Stimulated activated CD4-positive, alpha-beta T cell treated with anti-CD3 and anti-CD28 coated beads, Interleukin-4, amount 100 ng/mL, for 48 hours (primary cell): ENCODE data around the gene DRICH1.
"Not testable (repeated sequence)": the region's sequence is repeated elsewhere in the genome, so short reads cannot be mapped to it uniquely, and the experiment has no call there.

ENCODE experiments used
- DNase-seq, 2 donors: peaks; one replicate each; pipeline ENCODE4 v3.0.0-alpha.2; 2020; ENCODE audit warnings: low read depth in 2 of 2

DRICH1 gene, protein sequence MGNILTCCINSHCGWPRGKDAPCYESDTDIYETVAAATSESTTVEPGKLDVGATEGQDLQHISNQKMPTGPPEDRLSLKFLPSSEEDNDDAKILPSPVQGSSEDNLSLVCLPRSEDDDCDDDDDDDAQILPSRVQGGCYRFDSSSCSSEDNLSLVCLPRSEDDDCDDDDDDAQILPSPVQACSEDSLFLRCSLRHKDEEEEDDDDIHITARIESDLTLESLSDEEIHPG

DNA sequence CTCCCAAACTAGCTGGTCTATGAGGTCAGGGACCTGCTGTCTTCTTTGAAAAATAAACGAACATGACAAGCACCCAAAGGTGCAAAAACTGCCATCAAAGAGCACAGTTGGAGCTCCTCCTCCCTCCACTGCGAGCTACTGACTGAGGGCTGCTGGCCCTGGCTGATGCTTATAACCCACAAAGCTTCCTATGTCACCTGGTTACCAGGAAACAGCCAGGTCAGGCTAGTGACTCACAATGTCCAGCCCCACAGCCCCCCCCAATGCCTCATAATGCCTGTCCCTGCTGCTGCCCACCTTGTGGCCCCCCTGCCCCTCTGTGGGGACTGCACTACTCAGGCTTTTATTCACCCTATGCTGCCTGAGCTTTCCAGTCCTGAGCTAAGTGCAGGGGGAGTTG, at the start of gene DRICH1:
DRICH1 (minus strand) TSS at position 144 of the 400 bp plus-strand sequence. CDS start 298 bp downstream, outside the sequence.
- no peak for DNase-seq

DNA sequence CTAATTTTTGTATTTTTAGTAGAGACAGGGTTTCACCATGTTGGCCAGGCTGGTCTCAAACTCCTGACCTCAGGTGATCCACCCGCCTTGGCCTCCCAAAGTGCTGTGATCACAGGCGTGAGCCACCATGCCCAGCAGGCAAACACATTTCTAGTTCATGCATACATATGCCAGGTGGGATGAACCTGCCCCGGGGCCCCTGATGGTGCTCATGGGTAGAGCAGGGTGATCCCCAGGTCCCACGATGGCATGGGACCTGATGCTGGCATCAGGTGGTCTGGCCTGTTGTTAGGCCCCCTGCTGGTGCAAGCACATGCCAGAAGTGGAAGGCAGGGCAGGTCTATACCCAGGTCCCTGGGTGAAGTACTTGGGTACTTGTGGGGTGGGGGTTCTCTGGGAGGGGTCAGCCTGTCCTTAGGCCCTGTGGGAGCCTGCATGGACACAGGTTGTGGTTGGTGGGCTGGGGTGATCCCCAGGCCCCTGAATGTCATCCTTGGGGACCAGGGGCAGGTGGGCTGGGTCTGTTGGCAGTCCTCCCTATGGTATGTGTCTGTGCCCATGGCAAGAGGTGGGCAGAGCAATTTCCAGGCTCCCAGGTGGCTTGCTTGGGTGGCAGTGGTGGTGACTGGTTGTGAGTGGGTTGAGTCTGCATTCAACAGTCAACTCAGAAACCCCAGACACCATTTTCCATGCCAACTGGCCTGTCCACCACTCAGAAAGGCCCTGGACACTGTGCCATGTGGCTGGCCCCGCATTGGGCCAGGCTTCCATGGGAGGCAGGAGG, 49.1 kb upstream of the DRICH1 start:
- no peak for DNase-seq

DNA sequence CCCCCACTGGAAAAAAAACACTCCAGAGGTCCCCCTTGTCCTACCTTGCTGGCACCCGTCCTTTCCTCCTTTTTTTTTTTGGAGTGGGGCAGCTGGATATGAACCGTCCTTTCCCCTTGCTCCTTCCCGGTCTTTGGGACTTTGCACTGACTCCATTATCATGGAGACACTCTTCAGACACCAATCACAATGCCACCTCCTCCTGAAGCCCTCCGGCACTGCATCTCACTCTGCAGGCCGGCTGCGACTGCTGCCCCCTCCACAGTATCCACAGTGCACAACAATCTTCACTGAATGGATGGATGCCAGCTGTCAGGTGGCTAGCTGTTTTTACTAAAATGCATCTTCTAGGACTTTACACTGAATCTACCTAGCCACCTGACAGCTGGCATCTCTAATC, 46.0 kb upstream of the DRICH1 start:
- no peak for DNase-seq

DNA sequence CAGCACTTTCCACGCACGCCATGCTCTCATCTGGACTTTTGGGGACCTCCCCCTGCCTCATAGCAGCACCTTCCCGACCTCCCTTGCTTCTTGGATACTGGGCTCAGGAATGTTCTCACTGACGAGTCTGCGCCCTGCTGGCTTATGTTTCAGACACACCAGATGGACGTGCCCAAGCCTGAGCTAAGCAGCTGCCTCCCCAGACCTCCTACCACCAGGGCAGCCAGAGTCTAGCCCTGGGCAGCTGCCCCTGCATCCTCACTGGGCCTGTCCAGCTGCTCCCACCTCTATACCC, 45.5 kb upstream of the DRICH1 start:
- DNase-seq = no peak

DNA sequence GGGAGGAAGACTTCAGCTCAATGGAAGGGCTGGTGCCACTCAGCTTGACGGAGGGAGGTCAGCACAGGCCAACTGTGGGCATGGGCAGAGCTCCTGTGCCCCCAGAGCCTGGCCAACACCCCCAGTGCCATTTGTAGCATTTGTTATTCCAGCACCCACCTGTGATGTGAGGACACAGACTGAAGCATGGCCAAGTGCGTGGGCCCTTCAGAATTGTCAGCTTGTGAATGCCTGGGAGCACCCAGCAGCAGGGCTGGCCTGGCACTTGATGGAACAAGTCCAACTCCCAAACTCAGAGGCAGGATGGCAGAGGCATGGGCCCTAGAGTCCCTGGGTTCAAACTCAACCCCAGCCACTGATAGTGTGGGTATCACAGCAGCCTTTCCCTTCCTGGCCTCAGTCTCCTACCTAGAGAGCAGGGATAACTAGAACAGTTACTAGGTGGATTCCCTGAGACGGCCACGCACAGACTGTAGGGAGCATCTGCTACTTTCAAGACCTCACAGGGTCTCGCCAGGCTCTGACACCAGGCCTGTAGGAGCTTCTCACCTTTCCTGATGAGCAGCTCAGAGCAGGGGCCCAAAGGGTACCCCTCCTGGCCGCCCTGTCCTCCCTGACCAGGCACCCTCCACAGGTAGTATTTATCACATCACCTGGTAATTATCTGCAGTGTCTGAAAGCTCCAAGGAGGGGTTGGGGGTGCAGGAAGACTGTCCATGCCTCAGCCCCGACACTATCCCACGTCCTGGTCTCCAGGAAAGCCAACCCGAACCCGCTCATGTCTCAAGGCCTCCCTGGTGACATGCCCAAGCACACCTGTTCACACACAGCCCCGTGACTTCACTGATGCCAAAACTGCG, 45.0 kb upstream of the DRICH1 start:
- DNase-seq = not testable (repeated sequence)

DNA sequence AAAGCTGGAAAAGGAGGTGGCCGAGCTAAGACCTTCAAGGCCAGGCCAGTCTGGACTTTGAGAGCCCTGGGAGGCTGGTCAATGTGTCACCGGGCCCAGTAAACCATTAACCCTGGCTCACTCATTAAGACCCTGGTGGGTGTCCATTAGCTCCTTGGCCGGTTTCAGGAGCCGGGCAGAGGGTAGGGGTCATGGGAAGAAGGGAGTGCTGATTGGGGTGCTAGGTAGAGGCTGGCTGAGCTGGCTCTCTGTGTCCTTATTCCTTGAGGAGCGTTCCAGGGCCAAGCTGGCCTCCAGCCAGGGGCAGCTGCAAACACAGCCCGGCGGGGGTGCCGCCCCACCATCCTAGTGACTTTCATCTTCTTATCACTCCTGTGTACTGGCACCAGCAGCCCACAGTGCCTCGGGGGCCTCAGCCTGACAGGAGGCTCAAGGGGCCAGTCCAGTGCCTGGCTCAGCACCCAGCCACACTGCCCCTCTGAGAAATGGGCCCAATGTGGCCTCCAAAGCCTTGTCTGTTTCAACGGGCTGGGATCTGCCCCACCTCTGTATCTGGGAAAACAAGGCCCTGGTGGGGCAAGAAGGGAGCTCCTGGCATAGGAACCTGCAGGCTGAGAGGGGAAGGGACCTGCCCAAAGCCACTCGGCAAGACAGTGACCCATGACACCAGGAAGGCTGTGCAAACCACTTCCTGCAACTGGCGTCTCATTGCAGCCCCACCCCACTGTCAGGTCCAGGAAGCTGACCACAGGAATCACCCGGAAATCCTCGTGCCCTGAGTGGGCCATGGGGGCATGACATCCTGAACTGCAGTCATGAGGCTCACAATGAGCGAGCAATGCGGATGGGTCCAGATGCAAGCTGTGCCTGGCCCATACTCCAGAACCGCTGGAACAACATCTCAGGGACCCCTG, 43.6 kb upstream of the DRICH1 start:
- no peak for DNase-seq

DNA sequence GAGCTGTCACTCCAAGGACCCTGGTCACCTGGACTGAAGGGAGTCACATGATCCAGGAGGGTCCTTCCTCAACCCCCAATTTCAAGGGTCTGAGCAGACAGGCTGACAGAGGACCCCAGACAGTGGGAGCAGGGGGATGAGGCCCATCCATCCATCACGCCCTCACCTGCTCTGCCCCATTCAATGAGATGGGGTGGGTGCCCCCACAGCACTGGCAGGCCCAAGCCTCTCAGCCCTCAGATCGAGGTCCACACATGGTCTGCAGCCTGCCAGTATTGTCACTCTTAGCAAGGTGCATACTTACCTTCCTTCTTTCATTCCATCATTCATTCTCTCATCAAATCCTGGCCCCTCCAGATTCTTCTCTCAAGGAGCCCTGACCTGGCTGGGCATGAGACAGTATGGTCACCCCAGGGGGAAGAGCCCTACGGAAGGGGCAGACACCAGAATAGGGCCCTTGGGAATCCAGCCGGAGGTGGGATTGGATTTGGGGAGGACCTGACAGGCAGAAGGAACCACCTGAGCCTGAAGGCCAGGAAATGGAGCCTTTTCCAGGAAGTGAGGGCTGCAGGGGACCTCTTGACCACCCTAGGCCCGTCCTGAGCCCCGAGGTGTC, 42.9 kb upstream of the DRICH1 start:
- not testable (repeated sequence) for DNase-seq

DNA sequence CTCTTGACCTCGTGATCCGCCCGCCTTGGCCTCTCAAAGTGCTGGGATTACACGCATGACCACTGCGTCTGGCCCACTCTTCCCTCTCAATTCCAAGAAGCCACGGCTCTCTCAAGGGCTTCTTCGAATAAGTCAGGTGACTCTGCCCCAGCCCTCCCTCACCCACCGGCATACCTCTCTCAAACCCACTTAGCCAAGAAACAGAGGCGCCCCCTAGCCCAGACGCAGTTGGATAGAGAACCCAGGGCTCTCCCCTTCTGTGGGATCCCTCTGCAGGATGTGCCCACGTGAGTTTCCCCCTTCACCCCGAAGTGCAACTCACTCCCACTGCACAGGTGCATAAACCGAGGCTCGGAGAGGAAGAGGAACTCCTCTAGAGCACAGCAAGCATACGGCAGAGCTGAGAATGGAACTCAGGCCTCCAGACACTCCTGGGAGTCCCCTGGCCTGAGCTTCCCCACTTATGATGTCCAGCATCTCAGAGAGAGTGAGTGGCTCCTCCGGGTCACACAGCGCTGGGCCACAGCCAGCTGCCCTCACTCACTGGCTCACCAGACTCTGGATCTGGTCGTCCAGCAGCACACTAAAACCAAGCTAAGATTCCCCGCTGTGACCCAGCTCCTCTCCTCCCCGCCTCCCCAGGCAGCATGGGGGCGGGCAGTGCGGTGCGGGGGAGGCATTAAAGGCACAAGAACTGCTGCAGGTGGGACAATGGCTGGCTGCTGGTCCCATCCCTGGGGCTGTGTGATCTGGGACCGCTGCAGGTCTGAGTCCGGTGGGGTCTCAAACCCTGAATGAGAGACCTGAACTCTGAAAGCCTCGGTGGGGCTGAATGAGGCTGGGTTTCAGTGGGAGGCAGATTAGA, 41.9 kb upstream of the DRICH1 start:
- no peak for DNase-seq

DNA sequence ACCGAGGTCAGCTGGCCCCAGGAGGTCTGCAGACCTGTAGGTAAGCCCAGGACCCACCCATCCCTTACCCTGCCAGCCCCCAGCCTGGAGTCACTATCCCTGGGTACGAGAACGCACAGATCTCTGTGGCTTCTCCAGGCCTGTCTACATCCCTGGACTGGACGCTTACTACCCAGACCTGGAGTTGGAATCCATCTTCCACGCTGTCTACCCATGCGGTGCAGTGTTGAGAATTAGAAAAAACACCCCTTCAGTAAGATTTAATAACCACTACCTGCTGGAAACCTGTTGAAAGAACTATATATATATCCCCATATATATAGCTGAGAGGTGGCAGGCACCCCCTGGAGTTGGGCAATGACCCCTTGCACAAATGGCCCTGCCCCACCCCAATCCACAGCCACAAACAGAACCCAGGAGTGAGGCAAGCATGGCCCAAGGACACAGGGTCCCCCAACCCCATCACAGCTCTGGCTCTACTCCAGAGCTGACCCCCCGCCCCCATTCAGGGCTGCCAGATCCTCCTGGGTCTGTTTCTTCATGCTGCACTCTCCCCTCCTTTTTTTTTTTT, 41.0 kb upstream of the DRICH1 start:
- DNase-seq = no peak

DNA sequence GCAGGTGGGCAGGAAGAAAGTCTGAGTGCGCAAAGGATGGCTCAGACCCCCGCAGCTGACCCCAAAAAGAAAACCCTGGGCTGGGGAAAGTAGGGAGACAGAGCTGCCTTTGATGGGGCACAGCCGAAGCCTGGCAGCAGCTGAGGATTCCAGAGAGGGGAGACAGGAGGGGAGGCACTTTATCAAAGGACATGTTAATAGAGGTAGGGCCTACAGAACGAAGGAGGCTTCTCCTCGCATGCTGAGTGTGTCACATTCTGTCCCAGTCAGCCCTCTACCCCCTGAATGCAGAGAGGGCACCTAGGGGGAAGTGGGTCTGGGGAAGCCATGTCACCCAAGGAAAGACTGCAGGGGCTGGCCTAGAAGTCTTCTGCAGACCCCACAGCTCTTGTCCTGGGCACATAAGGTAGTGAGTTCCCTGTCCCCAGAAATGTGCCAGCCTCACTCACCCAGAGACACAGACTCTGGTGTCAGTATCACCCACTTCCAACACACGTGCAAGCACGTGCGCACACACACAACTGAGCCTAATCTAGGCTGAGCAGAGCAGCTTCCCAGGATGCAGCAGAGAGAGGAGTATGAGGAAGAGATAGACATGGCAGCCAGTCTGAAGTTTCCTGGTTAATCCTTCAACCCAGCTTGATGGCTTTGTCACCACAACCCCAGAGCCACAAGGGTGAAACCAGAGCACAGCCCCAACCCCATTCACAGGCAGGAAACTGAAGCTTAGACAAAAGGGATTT, 40.4 kb upstream of the DRICH1 start:
- not testable (repeated sequence) for DNase-seq

DNA sequence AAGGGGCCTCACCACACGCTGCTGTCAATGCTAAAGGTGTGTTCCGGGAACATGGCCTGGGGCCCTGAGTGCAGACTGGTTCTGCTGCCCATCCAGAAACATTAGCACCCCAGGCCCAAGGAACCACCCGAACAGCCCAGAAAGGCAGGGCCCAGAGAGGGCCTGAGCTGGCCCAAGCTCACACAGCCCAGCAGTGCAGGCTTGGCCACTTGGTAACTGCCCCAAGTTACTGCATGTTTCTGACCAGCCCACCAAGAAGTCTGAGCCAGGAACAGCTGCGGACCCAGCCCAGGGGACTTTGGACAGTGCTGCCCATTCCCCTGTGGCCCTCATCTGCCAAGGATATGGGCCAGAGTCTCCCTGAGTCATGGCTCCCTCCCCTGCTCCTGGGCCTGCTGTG, 39.3 kb upstream of the DRICH1 start:
- not testable (repeated sequence) for DNase-seq

DNA sequence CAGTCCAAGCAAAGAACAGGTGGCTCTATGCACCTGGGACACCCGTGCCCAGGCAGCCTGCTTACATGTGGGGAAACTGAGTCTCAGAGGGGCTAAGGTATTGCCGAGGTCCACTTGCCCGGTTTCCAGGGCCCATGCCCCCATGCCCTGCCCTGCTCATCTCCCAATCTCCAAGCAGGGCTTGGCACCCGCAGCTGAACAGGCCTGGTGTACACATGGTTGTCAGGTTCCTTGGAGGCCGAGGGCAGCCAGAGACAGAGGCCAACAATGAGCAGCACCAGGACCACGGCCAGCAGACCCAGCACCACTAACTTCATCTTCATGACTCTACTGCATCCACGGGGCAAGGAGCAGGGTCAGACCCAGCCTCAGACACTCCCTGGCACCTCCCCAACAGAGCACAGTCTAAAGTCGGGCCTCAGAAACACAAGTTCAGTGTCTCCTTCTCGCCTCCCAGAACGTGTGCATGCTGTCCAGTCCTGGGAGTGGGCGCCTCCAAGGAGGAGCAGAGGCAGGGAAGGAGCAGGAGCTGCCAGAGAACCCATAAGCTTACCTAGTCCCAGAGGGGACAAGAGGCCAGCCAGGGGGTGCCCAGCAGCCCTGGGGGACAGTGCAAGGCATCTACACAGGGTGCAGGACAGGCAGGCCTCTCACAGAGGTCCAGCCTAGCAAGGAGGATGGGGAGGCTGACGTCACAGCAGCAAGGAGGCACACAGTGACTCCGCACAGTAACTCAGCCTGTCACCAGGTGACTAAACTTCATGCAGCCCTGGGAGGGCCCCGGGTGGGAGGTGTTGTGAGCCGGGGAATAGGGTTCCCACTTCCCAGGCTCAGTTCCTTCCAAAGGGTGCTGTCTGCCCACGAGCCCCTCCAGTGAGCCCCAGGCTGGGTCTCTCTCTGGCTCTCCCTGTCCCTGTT, 38.5 kb upstream of the DRICH1 start:
- DNase-seq = no peak

DNA sequence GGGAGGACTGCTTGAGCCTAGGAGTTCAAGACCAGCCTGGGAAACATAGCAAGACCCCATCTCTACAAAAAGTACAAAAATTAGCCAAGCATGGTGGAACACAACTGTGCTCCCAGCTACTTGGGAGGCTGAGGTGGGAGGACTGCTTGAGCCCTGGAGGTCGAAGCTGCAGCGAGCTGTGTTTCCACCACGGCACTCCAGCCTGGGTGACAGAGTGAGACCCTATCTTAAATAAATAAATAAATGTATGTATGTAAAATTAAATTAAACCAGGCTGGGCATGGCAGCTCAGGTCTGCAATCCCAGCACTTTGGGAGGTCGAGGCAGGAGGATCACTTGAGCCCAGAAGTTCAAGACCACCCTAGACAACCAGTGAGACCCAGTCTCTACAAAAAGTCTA, 28.3 kb upstream of the DRICH1 start:
- DNase-seq = not testable (repeated sequence)

DNA sequence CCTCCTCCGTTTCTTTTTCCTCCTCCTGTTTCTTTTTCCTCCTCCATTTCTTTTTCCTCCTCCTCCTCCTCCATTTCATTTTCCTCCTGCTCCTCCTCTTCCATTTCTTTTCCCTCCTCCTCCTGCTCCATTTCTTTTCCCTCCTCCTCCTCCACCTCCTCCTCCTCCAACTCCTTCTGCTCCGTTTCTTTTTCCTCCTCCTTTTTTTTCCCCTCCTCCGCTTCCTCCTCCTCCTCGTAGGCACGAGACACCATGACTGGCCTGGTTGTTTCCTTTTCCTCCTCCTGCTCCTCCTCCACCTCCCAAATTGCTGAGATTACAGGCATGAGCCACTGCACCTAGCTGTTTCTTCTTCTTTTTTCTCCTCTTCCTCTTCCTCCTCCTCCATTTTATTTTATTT, 25.6 kb upstream of the DRICH1 start:
- DNase-seq = no peak

DNA sequence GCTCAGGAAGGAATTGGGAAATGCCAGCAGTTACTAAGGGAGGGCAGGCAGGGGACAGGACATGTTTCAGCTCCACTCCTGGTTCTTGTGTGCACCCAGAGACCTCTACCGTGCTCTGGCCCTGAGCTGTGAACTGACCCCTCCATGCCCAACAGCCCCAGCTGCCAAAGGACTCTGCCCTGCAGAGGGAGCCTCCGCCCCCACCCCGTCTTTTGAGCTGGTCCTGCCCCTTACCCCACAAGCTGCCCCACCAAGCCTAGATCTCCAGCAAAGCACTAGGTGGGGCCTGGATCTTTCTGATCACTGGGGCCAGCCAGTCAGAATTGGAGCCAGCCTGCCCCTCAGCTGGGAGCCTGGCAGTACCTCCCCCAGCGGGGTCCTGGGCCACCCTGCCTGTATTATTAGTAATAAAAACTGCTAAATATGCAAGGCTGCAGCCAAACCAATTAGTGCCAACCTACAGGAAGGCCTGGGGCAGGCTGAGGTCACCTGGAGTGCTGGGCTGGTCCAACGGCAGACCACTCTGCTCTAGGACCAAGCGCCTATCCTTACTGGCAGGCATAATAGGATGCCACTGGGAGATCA, 23.9 kb upstream of the DRICH1 start:
- no peak for DNase-seq

DNA sequence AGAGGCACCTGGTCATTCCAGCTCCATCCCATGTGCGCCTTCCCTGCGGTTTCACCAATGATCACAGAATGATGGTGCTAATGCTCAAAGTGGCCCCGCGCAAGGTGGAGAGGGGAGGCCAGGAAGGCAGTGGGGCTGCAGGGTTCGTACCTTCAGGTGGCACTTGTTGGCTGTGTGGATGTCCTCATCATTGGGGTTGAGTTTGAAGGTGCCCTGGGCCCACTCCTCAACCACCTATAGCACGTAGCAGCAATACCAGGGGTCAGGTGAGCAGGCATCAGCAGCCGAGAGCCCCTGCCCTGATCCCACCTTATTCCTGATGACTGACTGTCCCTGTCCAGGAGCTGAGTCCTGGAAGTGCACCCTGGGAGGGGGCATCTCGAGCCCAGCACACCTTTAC, 20.6 kb upstream of the DRICH1 start:
- DNase-seq = no peak

DNA sequence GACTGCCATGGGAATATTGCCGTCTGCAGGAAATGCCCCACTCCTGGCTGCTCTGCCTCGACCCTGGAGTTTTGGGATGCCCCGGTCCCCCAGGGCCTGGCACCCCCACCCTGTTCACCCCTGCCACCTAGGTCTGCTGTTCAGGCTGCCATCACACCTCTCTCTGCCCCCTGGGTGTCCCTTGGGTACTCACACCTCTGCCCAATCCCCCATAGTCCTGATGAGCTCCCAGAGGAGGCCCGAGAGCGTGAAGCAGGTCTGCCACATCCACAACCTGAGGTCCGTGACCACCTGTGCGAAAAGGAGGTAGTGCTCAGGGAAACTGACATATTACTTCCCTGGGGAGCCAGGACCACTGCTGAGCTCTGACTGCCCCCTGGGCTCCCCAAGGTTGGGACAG, 20.2 kb upstream of the DRICH1 start:
- DNase-seq = no peak

DNA sequence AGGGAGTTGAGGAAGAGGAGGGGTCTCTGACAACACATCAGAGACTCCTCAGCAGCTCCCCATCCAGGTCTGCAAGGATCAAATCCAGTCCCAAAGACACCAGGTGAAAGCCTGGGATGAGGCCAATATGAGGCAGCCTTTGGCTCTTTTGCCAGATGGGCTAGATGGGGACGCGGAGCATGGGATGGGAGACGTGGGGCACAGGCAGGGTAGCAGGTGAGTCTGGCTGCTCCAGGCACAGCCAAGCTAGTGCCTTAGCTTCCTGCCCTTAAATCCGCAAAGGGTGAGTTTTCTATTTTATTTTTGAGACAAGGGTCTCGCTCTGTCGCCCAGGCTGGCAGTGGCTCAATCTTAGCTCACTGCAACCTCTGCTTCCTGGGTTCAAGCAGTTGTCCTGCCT, 19.6 kb upstream of the DRICH1 start:
- no peak for DNase-seq
